HG03175 (cell line): ENCODE results near the gene CYP3A4.
"Not testable (repeated sequence)": the region's sequence is repeated elsewhere in the genome, so short reads cannot be mapped to it uniquely, and the experiment has no call there.

Source experiments
- ATAC-seq: cut with Tn5 transposase; IDR thresholded peaks from one replicate; pipeline ENCODE4 v1.9.1; 2021; ENCODE audit warnings: mild to moderate bottlenecking, moderate library complexity; ENCODE audit not compliant: unreplicated experiment

CYP3A4 gene

GRCh38 chr7:99729486-99730237, 54.3 kb downstream of the CYP3A4 start:
- ATAC-seq: no peak

- ATAC-seq: no peak
These were observed 55.4 kb downstream of the CYP3A4 start for GRCh38 chr7:99728615-99729014.

- not testable (repeated sequence) for ATAC-seq
These were observed 60.8 kb downstream of the CYP3A4 start for GRCh38 chr7:99723201-99723600.

- no peak for ATAC-seq
These were observed 63.0 kb downstream of the CYP3A4 start for GRCh38 chr7:99720800-99721595.

- no peak for ATAC-seq
These were observed 63.8 kb downstream of the CYP3A4 start for GRCh38 chr7:99719996-99720769.

GRCh38 chr7:99713995-99714570, 69.9 kb downstream of the CYP3A4 start:
- ATAC-seq: no peak

GRCh38 chr7:99709838-99710578, 74.0 kb downstream of the CYP3A4 start:
- ATAC-seq: no peak

- no peak for ATAC-seq
These were observed 74.7 kb downstream of the CYP3A4 start for GRCh38 chr7:99709260-99709659.

- ATAC-seq: no peak
These were observed 76.9 kb downstream of the CYP3A4 start for GRCh38 chr7:99707096-99707495.
